ENCODE measurements around the gene NUP93. TPM values are rescaled to one million over a fixed set of nuclear protein-coding genes. Genes with fewer than 3 reads are reported as not detected.
A peak's percentile ranks its signal among the peaks of the same experiment; 100 is the strongest.

NUP93 gene
- total and polyA plus RNA-seq, 10 donors, result 29.2 to 102 (median 56.6) TPM

GRCh38 chr16:56758930-56759329, 29.0 kb downstream of the NUP93 start:
- peak overlapping the region in 3 of 8 donors; percentile 27 to 41 (median 30) for H3K27ac ChIP-seq
- H3K36me3 ChIP-seq, result peaks cover 0 to 59% (median 21%) of the 10 kb centered on the region in 6 donors
- no peak overlapping the region for H3K4me3 ChIP-seq
- H3K9me3 ChIP-seq, result peaks cover 0 to 13% (median 9%) of the 10 kb centered on the region in 8 donors
- intact Hi-C loops (cut with DNase I; ENCODE audit: low total_unique reads), result no loop called here
- peaks cover 0 to 7% (median 0%) of the 10 kb centered on the region in 6 donors for H3K4me1 ChIP-seq
- H3K27me3 ChIP-seq (replicated peaks in 1 of 7), result no peaks in the 10 kb centered on the region
- 69 to 90% (median 85%) methylated on average over 4 of the region's 4 CpGs for WGBS, 5 donors
- DNase-seq, result no peak
- TF ChIP-seq POLR2AphosphoS5 (IDR thresholded peaks at IDR 0.05) (no peak), POLR2A (IDR thresholded peaks at IDR 0.05) (no peak), CTCF (IDR thresholded peaks at IDR 0.05 in 8 of 11, conservative IDR thresholded peaks at IDR 0.05 in 3 of 11) (no peak)

- TF ChIP-seq CTCF (IDR thresholded peaks at IDR 0.05 in 8 of 11, conservative IDR thresholded peaks at IDR 0.05 in 3 of 11), result no peak
- no peak for TF ChIP-seq POLR2A (IDR thresholded peaks at IDR 0.05)
- no peak for TF ChIP-seq POLR2AphosphoS5 (IDR thresholded peaks at IDR 0.05)
- Histone ChIP-seq H3K27ac (no peak overlapping the region), H3K4me3 (no peak overlapping the region), H3K4me1 (peaks cover 0 to 32% (median 7%) of the 10 kb centered on the region in 6 donors), H3K36me3 (peaks cover 0 to 72% (median 22%) of the 10 kb centered on the region in 6 donors), H3K9me3 (no peaks in the 10 kb centered on the region), H3K27me3 (replicated peaks in 1 of 7) (no peaks in the 10 kb centered on the region)
- 89 to 100% (median 95%) methylated on average over 1 of the region's 1 CpG for WGBS, 5 donors
- DNase-seq, result no peak
- intact Hi-C loops (cut with DNase I; ENCODE audit: low total_unique reads), result no loop called here
Measured at GRCh38 chr16:56763291-56763916, 33.5 kb downstream of the NUP93 start.

GRCh38 chr16:56764835-56765234, 34.9 kb downstream of the NUP93 start:
- Histone ChIP-seq H3K4me1 (peaks cover 0 to 41% (median 11%) of the 10 kb centered on the region in 6 donors), H3K27me3 (replicated peaks in 1 of 7) (no peaks in the 10 kb centered on the region), H3K4me3 (peak overlapping the region in 1 of 8 donors; percentile 10), H3K9me3 (no peaks in the 10 kb centered on the region), H3K36me3 (peaks cover 0 to 58% (median 13%) of the 10 kb centered on the region in 6 donors), H3K27ac (peak overlapping the region in 6 of 8 donors; percentile 0 to 54 (median 33))
- WGBS, 5 donors, result 59 to 71% (median 67%) methylated on average over 2 of the region's 2 CpGs
- TF ChIP-seq POLR2AphosphoS5 (IDR thresholded peaks at IDR 0.05) (no peak), POLR2A (IDR thresholded peaks at IDR 0.05) (no peak), CTCF (IDR thresholded peaks at IDR 0.05 in 8 of 11, conservative IDR thresholded peaks at IDR 0.05 in 3 of 11) (no peak)
- no peak for DNase-seq
- intact Hi-C loops (cut with DNase I; ENCODE audit: low total_unique reads), result no loop called here

- Histone ChIP-seq H3K27ac (no peak overlapping the region), H3K4me1 (peaks cover 0 to 48% (median 11%) of the 10 kb centered on the region in 6 donors), H3K9me3 (no peaks in the 10 kb centered on the region), H3K4me3 (no peak overlapping the region), H3K36me3 (peaks cover 0 to 47% (median 4%) of the 10 kb centered on the region in 6 donors), H3K27me3 (replicated peaks in 1 of 7) (no peaks in the 10 kb centered on the region)
- TF ChIP-seq CTCF (IDR thresholded peaks at IDR 0.05 in 8 of 11, conservative IDR thresholded peaks at IDR 0.05 in 3 of 11), result no peak
- no peak for TF ChIP-seq POLR2AphosphoS5 (IDR thresholded peaks at IDR 0.05)
- no peak for TF ChIP-seq POLR2A (IDR thresholded peaks at IDR 0.05)
- WGBS, 5 donors, result 90 to 94% (median 92%) methylated on average over 4 of the region's 4 CpGs
- no peak for DNase-seq
- intact Hi-C loops (cut with DNase I; ENCODE audit: low total_unique reads), result no loop called here
Measured at GRCh38 chr16:56765949-56766348, 36.0 kb downstream of the NUP93 start.

All from spleen (tissue), 11 donors.